GM23338 (cell line): Measurements from ENCODE around the gene ALAD. TPM values are rescaled to one million over a fixed set of nuclear protein-coding genes. Genes with fewer than 3 reads are reported as not detected.

Experiments
- polyA plus RNA-seq: library from polyadenylated mRNA; unstranded; fragments of >200 nt; fragmentation: Nextera tagmentation; extraction: Ambion mirVana; gene quantifications from 2 replicates; pipeline ENCODE4 v1.2.1, GENCODE V29; 2016
- total RNA-seq: library from RNA; depleted of rRNA; stranded (reverse); fragments of >200 nt; shearing (Covaris generic); gene quantifications from 2 replicates; pipeline ENCODE4 v1.2.3, GENCODE V29; 2014; rRNA removed

Gene ALAD
- total and polyA plus RNA-seq, 2 experiments from 2014 or later = 7.1 to 10.1 TPM

Other genes starting within 250 kb of the ALAD start
- 14.9 and 15.2 TPM in 2 replicates for gene FKBP15, start 180.0 kb downstream of the ALAD start, total RNA-seq
- gene FKBP15, start 180.0 kb downstream of the ALAD start, polyA plus RNA-seq = 7.6 and 7.9 TPM in 2 replicates
- 32.1 and 33.3 TPM in 2 replicates for gene SLC31A1, start 179.7 kb downstream of the ALAD start, total RNA-seq
- 14.5 and 15.0 TPM in 2 replicates for gene SLC31A1, start 179.7 kb downstream of the ALAD start, polyA plus RNA-seq
- gene CDC26, start 125.7 kb downstream of the ALAD start, total RNA-seq = 34.9 and 45.1 TPM in 2 replicates
- 85.0 and 112 TPM in 2 replicates for gene CDC26, start 125.7 kb downstream of the ALAD start, polyA plus RNA-seq
- gene PRPF4, start 125.6 kb downstream of the ALAD start, total RNA-seq = 31.3 and 34.6 TPM in 2 replicates
- 18.7 and 19.2 TPM in 2 replicates for gene PRPF4, start 125.6 kb downstream of the ALAD start, polyA plus RNA-seq
- not detected in 2 replicates for gene RNF183, start 97.9 kb downstream of the ALAD start, total RNA-seq
- 0.24 and 0.42 TPM in 2 replicates for gene RNF183, start 97.9 kb downstream of the ALAD start, polyA plus RNA-seq
- gene WDR31, start 61.0 kb downstream of the ALAD start, total RNA-seq = 0.47 and 0.63 TPM in 2 replicates
- 0.13 and 0.24 TPM in 2 replicates for gene WDR31, start 61.0 kb downstream of the ALAD start, polyA plus RNA-seq
- 6.6 and 7.7 TPM in 2 replicates for gene BSPRY, start 51.7 kb downstream of the ALAD start, total RNA-seq
- 4.8 and 5.0 TPM in 2 replicates for gene BSPRY, start 51.7 kb downstream of the ALAD start, polyA plus RNA-seq
- gene HDHD3, start 24.3 kb downstream of the ALAD start, total RNA-seq = 17.7 and 19.8 TPM in 2 replicates
- 9.4 and 9.5 TPM in 2 replicates for gene HDHD3, start 24.3 kb downstream of the ALAD start, polyA plus RNA-seq
- 39.2 and 44.4 TPM in 2 replicates for gene POLE3, start 9.4 kb upstream of the ALAD start, total RNA-seq
- 81.3 and 103 TPM in 2 replicates for gene POLE3, start 9.4 kb upstream of the ALAD start, polyA plus RNA-seq
- gene C9orf43, start 9.5 kb upstream of the ALAD start, total RNA-seq = 0.08 and 1.1 TPM in 2 replicates
- 0.14 and 0.63 TPM in 2 replicates for gene C9orf43, start 9.5 kb upstream of the ALAD start, polyA plus RNA-seq
- gene RGS3, start 62.4 kb upstream of the ALAD start, total RNA-seq = 16.0 and 24.3 TPM in 2 replicates
- gene RGS3, start 62.4 kb upstream of the ALAD start, polyA plus RNA-seq = 12.2 and 14.2 TPM in 2 replicates